Fibroblast of the conjunctiva (primary cell): ENCODE results near the gene LHFPL2.
"Not testable (repeated sequence)": the region's sequence is repeated elsewhere in the genome, so short reads cannot be mapped to it uniquely, and the experiment has no call there.

Experiments
- DNase-seq: peaks from one replicate; pipeline ENCODE4 v3.0.0-alpha.2; 2010; ENCODE audit warnings: low read depth

The LHFPL2 gene

GRCh38 chr5:78648359-78649210 is at the start of gene LHFPL2:
LHFPL2 (minus strand) TSS chr5:78648772; CDS start chr5:78510213, 138,559 bp downstream.
- peak; percentile 48 for DNase-seq

GRCh38 chr5:78696637-78697036 is 48.1 kb upstream of the LHFPL2 start:
- no peak for DNase-seq

GRCh38 chr5:78696052-78696451 is 47.5 kb upstream of the LHFPL2 start:
- not testable (repeated sequence) for DNase-seq

- DNase-seq = no peak
Observed at GRCh38 chr5:78693339-78693738, 44.8 kb upstream of the LHFPL2 start.

GRCh38 chr5:78691084-78691960 is 42.8 kb upstream of the LHFPL2 start:
- DNase-seq = no peak

GRCh38 chr5:78690253-78690972 is 41.8 kb upstream of the LHFPL2 start:
- DNase-seq = no peak

GRCh38 chr5:78689540-78690252 is 41.1 kb upstream of the LHFPL2 start:
- DNase-seq = no peak

GRCh38 chr5:78687514-78687913 is 38.9 kb upstream of the LHFPL2 start:
- DNase-seq = not testable (repeated sequence)

- not testable (repeated sequence) for DNase-seq
Observed at GRCh38 chr5:78683905-78684304, 35.3 kb upstream of the LHFPL2 start.

- DNase-seq = no peak
Observed at GRCh38 chr5:78679905-78680304, 31.3 kb upstream of the LHFPL2 start.

- DNase-seq = peak; percentile 97
Observed at GRCh38 chr5:78677777-78678668, 29.5 kb upstream of the LHFPL2 start.

- DNase-seq = no peak
Observed at GRCh38 chr5:78675956-78676730, 27.6 kb upstream of the LHFPL2 start.

GRCh38 chr5:78673827-78674226 is 25.3 kb upstream of the LHFPL2 start:
- not testable (repeated sequence) for DNase-seq

- no peak for DNase-seq
Observed at GRCh38 chr5:78672154-78672553, 23.6 kb upstream of the LHFPL2 start.

GRCh38 chr5:78671609-78672008 is 23.0 kb upstream of the LHFPL2 start:
- no peak for DNase-seq

- no peak for DNase-seq
Observed at GRCh38 chr5:78670701-78671269, 22.2 kb upstream of the LHFPL2 start.

GRCh38 chr5:78669331-78669730 is 20.8 kb upstream of the LHFPL2 start:
- no peak for DNase-seq

GRCh38 chr5:78667461-78668103 is 19.0 kb upstream of the LHFPL2 start:
- no peak for DNase-seq

- DNase-seq = not testable (repeated sequence)
Observed at GRCh38 chr5:78666975-78667374, 18.4 kb upstream of the LHFPL2 start.
